SU-DHL-6 (cell line): ENCODE data around the gene DNAAF8.

ENCODE experiments used
- H2AFZ ChIP-seq: fragments of 200-600 bp; sonication (generic); 2 replicates; pipeline ENCODE4 v1.6.1; 2014; ENCODE audit warnings: low read depth, mild to moderate bottlenecking, moderate library complexity, mixed read lengths, antibody characterized with exemption, low read length; ENCODE audit not compliant: severe bottlenecking
- H3F3A ChIP-seq: fragments of 200-600 bp; shearing (Covaris generic); 2 replicates; pipeline ENCODE4 v1.6.0; 2016; ENCODE audit warnings: antibody characterized with exemption, mild to moderate bottlenecking; ENCODE audit not compliant: insufficient read depth
- H3K27ac ChIP-seq: fragments of 200-600 bp; sonication (generic); 2 replicates; pipeline ENCODE4 v1.5.1; 2016; ENCODE audit warnings: low read depth, mild to moderate bottlenecking, low read length, moderate library complexity, mixed read lengths
- H3K27me3 ChIP-seq: fragments of 200-600 bp; sonication (generic), shearing (Covaris generic); 2 replicates; pipeline ENCODE4 v1.6.0; 2014; ENCODE audit warnings: mild to moderate bottlenecking, low read length
- H3K36me3 ChIP-seq: fragments of 200-600 bp; sonication (generic); 2 replicates; pipeline ENCODE4 v1.6.1; 2014; ENCODE audit warnings: mild to moderate bottlenecking, low read length, mixed read lengths
- H3K4me2 ChIP-seq: fragments of 300-600, 200-600 bp; shearing (Covaris generic), sonication (generic); 2 replicates; pipeline ENCODE4 v1.6.0; 2014; ENCODE audit warnings: low read length, low read depth, mild to moderate bottlenecking; ENCODE audit not compliant: poor library complexity, severe bottlenecking
- H3K4me3 ChIP-seq: fragments of 200-600 bp; sonication (generic); 2 replicates; pipeline ENCODE4 v1.5.1; 2014; ENCODE audit warnings: antibody characterized with exemption, low read length, mild to moderate bottlenecking, mixed read lengths; ENCODE audit not compliant: insufficient read depth, poor library complexity, severe bottlenecking
- H3K79me2 ChIP-seq: fragments of 200-600 bp; sonication (generic); 2 replicates; pipeline ENCODE4 v1.6.1; 2014; ENCODE audit warnings: mild to moderate bottlenecking, low read length, moderate library complexity; ENCODE audit not compliant: insufficient read depth
- H3K9ac ChIP-seq: fragments of 200-600 bp; sonication (generic); 2 replicates; pipeline ENCODE4 v1.7.0; 2014; ENCODE audit warnings: mild to moderate bottlenecking, low read length
- H3K9me2 ChIP-seq: fragments of 200-600 bp; sonication (generic); replicated peaks from 2 replicates; pipeline ENCODE4 v1.6.1; 2014; ENCODE audit warnings: low read length; ENCODE audit not compliant: insufficient read depth
- H3K9me3 ChIP-seq: fragments of 200-600 bp; sonication (generic); 2 replicates; pipeline ENCODE4 v1.6.1; 2014; ENCODE audit warnings: low read length, mixed read lengths; ENCODE audit not compliant: insufficient read depth
- H4K20me1 ChIP-seq: fragments of 200-600 bp; sonication (generic); 2 replicates; pipeline ENCODE4 v1.6.1; 2014; ENCODE audit warnings: low read depth, mild to moderate bottlenecking, antibody characterized with exemption, low read length, moderate library complexity, mixed read lengths
- EZH2phosphoT487 ChIP-seq: fragments of 200-600 bp; sonication (generic), shearing (Covaris generic); conservative IDR thresholded peaks from 2 replicates; pipeline ENCODE4 v1.6.1; 2018; ENCODE audit warnings: mild to moderate bottlenecking, antibody characterized with exemption, low read length, moderate library complexity, mixed read lengths
- TF ChIP-seq, protein P1 (sequence below): fragments of 200-600 bp; sonication (generic); IDR thresholded peaks from one replicate; pipeline ENCODE4 v1.5.1; 2017; ENCODE audit warnings: antibody characterized with exemption, mild to moderate bottlenecking, low read length, moderate library complexity; ENCODE audit not compliant: insufficient read depth, poor library complexity, severe bottlenecking

The DNAAF8 gene

GRCh38 chr16:4776141-4776705, 41.9 kb downstream of the DNAAF8 start:
- H3K27ac ChIP-seq: no peak overlapping the region
- no peaks in the 10 kb centered on the region for H3F3A ChIP-seq
- H3K27me3 ChIP-seq: no peaks in the 10 kb centered on the region
- H3K9ac ChIP-seq: no peak overlapping the region
- no peaks in the 10 kb centered on the region for H4K20me1 ChIP-seq
- no peak for TF ChIP-seq EZH2phosphoT487
- TF ChIP-seq, protein P1, sequence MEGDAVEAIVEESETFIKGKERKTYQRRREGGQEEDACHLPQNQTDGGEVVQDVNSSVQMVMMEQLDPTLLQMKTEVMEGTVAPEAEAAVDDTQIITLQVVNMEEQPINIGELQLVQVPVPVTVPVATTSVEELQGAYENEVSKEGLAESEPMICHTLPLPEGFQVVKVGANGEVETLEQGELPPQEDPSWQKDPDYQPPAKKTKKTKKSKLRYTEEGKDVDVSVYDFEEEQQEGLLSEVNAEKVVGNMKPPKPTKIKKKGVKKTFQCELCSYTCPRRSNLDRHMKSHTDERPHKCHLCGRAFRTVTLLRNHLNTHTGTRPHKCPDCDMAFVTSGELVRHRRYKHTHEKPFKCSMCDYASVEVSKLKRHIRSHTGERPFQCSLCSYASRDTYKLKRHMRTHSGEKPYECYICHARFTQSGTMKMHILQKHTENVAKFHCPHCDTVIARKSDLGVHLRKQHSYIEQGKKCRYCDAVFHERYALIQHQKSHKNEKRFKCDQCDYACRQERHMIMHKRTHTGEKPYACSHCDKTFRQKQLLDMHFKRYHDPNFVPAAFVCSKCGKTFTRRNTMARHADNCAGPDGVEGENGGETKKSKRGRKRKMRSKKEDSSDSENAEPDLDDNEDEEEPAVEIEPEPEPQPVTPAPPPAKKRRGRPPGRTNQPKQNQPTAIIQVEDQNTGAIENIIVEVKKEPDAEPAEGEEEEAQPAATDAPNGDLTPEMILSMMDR: no peak
- H3K36me3 ChIP-seq: no peaks in the 10 kb centered on the region
- no peaks in the 10 kb centered on the region for H3K9me3 ChIP-seq
- H3K79me2 ChIP-seq: no peaks in the 10 kb centered on the region
- H3K9me2 ChIP-seq: no peaks in the 10 kb centered on the region
- H3K4me3 ChIP-seq: no peak overlapping the region
- H3K4me2 ChIP-seq: no peak overlapping the region
- no peak overlapping the region for H2AFZ ChIP-seq

DNA sequence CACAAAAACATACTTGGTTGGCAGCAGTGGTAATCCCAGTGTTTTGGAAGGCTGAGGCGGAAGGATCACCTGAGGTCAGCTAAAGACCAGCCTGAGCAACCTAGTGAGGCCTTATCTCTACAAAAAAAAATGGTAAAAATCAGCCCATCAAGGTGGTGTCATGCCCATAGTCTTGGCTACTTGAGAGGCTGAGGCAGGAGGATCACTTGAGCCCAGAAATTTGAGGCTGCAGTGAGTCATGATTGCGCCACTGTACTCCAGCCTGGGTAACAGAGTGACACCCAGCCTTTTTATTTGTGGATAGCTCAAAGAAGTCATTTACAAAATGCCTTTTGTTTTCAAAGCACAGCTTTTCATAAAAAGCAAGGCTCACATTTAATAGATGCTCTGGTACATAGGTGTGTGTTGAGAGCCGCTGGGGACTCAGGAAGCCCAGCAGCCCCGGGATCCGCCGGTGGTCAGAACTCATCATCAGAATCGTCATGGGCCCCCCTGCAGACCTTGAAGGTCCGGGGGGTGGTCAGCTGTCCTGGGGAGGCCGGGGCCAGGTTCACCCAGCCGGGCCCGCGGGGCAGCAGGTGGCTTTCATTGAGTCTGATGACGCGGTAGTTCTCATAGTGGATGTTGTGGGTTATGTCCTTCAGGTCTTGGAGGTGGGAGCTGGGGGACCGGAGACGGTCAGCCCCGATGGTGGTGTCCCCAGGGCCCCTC, 43.2 kb downstream of the DNAAF8 start:
- Histone ChIP-seq H3K9me3 (no peaks in the 10 kb centered on the region), H3K36me3 (no peaks in the 10 kb centered on the region), H3K27me3 (no peaks in the 10 kb centered on the region), H3K4me2 (no peak overlapping the region), H3K9ac (no peak overlapping the region), H3K79me2 (no peaks in the 10 kb centered on the region), H3K4me3 (no peak overlapping the region), H3K9me2 (no peaks in the 10 kb centered on the region), H2AFZ (no peak overlapping the region), H4K20me1 (no peaks in the 10 kb centered on the region), H3K27ac (no peak overlapping the region), H3F3A (no peaks in the 10 kb centered on the region)
- TF ChIP-seq, protein P1: no peak
- no peak for TF ChIP-seq EZH2phosphoT487

GRCh38 chr16:4778050-4778392, 43.7 kb downstream of the DNAAF8 start:
- Histone ChIP-seq H3K9me3 (no peaks in the 10 kb centered on the region), H3K4me2 (no peak overlapping the region), H3K27ac (no peak overlapping the region), H3F3A (no peaks in the 10 kb centered on the region), H3K9me2 (no peaks in the 10 kb centered on the region), H4K20me1 (no peaks in the 10 kb centered on the region), H3K79me2 (no peaks in the 10 kb centered on the region), H2AFZ (no peak overlapping the region), H3K36me3 (no peaks in the 10 kb centered on the region), H3K9ac (no peak overlapping the region), H3K27me3 (no peaks in the 10 kb centered on the region), H3K4me3 (no peak overlapping the region)
- TF ChIP-seq EZH2phosphoT487: no peak
- TF ChIP-seq, protein P1: no peak
